Bronchial epithelial cell (primary cell): ENCODE results near the gene LGALS9. TPM values are rescaled to one million over a fixed set of nuclear protein-coding genes. Genes with fewer than 3 reads are reported as not detected.

Experiments used
- DNase-seq: peaks from one replicate; pipeline ENCODE4 v3.0.0-alpha.2; 2010; ENCODE audit warnings: low read depth
- FAIRE-seq: peaks from 2 replicates; lab custom pipeline; 2011; peaks lifted over from hg19 to GRCh38; lab: Jason Lieb, UNC
- H3K27me3 ChIP-seq: 2 replicates; pipeline ENCODE4 v1.5.1; 2011; ENCODE audit warnings: low read length; ENCODE audit not compliant: control insufficient read depth, insufficient read depth
- H3K36me3 ChIP-seq: 2 replicates; pipeline ENCODE4 v1.5.1; 2011; ENCODE audit warnings: low read length; ENCODE audit not compliant: control insufficient read depth, insufficient read depth
- H3K4me3 ChIP-seq: 2 replicates; pipeline ENCODE4 v1.5.1; 2011; ENCODE audit warnings: mild to moderate bottlenecking, low read depth, low read length, control low read depth
- CTCF ChIP-seq: IDR thresholded peaks from 2 replicates; pipeline ENCODE4 v1.5.1; 2011; ENCODE audit warnings: mild to moderate bottlenecking, moderate library complexity, low read length, control low read depth, inconsistent platforms; ENCODE audit not compliant: insufficient read depth, severe bottlenecking
- total RNA-seq: library from RNA; depleted of rRNA; stranded (reverse); fragments of >200 nt; gene quantifications from 2 replicates; pipeline ENCODE4 v1.2.1, GENCODE V29; 2014

LGALS9 gene
- total RNA-seq, 1 donor from 2014 or later = 1.3 TPM

GRCh38 chr17:27588354-27588753 is 42.6 kb upstream of the LGALS9 start:
- no peak overlapping the region for H3K4me3 ChIP-seq
- peaks cover 1% of the 10 kb centered on the region for H3K36me3 ChIP-seq
- FAIRE-seq (no peak), DNase-seq (no peak)
- H3K27me3 ChIP-seq = no peaks in the 10 kb centered on the region
- TF ChIP-seq CTCF = no peak

- no peak for TF ChIP-seq CTCF
- DNase-seq = no peak
- H3K36me3 ChIP-seq = peaks cover 1% of the 10 kb centered on the region
- no peak for FAIRE-seq
- H3K4me3 ChIP-seq = no peak overlapping the region
- H3K27me3 ChIP-seq = no peaks in the 10 kb centered on the region
Observed at GRCh38 chr17:27590864-27591263, 40.1 kb upstream of the LGALS9 start.

GRCh38 chr17:27591986-27592385 is 39.0 kb upstream of the LGALS9 start:
- no peaks in the 10 kb centered on the region for H3K27me3 ChIP-seq
- TF ChIP-seq CTCF = no peak
- no peak overlapping the region for H3K4me3 ChIP-seq
- DNase-seq = no peak
- FAIRE-seq = no peak
- H3K36me3 ChIP-seq = no peaks in the 10 kb centered on the region

- no peak for TF ChIP-seq CTCF
- no peaks in the 10 kb centered on the region for H3K36me3 ChIP-seq
- no peak overlapping the region for H3K4me3 ChIP-seq
- no peaks in the 10 kb centered on the region for H3K27me3 ChIP-seq
- DNase-seq (no peak), FAIRE-seq (no peak)
Observed at GRCh38 chr17:27593232-27593856, 37.6 kb upstream of the LGALS9 start.

- DNase-seq = no peak
- Histone ChIP-seq H3K36me3 (no peaks in the 10 kb centered on the region), H3K4me3 (no peak overlapping the region), H3K27me3 (no peaks in the 10 kb centered on the region)
- no peak for FAIRE-seq
- no peak for TF ChIP-seq CTCF
Observed at GRCh38 chr17:27593857-27594255, 37.1 kb upstream of the LGALS9 start.

- FAIRE-seq (no peak), DNase-seq (no peak)
- Histone ChIP-seq H3K27me3 (no peaks in the 10 kb centered on the region), H3K4me3 (no peak overlapping the region), H3K36me3 (no peaks in the 10 kb centered on the region)
- TF ChIP-seq CTCF = no peak
Observed at GRCh38 chr17:27595208-27595607, 35.8 kb upstream of the LGALS9 start.
